ENCODE measurements around the gene TLE5. TPM values are rescaled to one million over a fixed set of nuclear protein-coding genes. Genes with fewer than 3 reads are reported as not detected.

Gene TLE5
- total and polyA plus RNA-seq, 9 of the 15 experiments (the other 6 are each of a cell fraction or from before 2014, with no cell fraction given): 2.0 to 347 (median 235) TPM

GRCh38 chr19:3075605-3076431 is 13.5 kb upstream of the TLE5 start (continued):
- TF ChIP-seq MXD1 (CRISPR knock-in tag; IDR thresholded peaks at IDR 0.05; ENCODE audit: borderline replicate concordance, poor library complexity, severe bottlenecking) (no peak), CREB3 (tag; conservative IDR thresholded peaks at IDR 0.05; ENCODE audit: low read depth) (no peak), EP300 (IDR thresholded peaks at IDR 0.05; ENCODE audit: low read length) (no peak), RBM34 (IDR thresholded peaks at IDR 0.05; ENCODE audit: borderline replicate concordance, insufficient read depth, low read length) (no peak), ZNF407 (IDR thresholded peaks at IDR 0.05; ENCODE audit: low read depth) (no peak), PURB (CRISPR knock-in tag; IDR thresholded peaks at IDR 0.05; ENCODE audit: low read depth) (no peak), SNRNP70 (optimal IDR thresholded peaks at IDR 0.05; ENCODE audit: low read depth, low read length) (no peak), MEIS2 (IDR thresholded peaks at IDR 0.05; ENCODE audit: partially characterized antibody) (no peak), ZNF512 (tag; IDR thresholded peaks at IDR 0.05) (no peak), KLF10 (CRISPR knock-in tag; IDR thresholded peaks at IDR 0.05) (no peak), PCBP2 (IDR thresholded peaks at IDR 0.05; ENCODE audit: low read depth, low read length, poor library complexity, severe bottlenecking) (no peak), ZNF696 (CRISPR knock-in tag; conservative IDR thresholded peaks at IDR 0.05) (no peak), NFE2 (IDR thresholded peaks at IDR 0.05; ENCODE audit: low read depth) (no peak), ZNF232 (CRISPR knock-in tag; IDR thresholded peaks at IDR 0.05) (no peak), GATA2 (CRISPR knock-in tag; IDR thresholded peaks at IDR 0.05) (peak; percentile 47)

Data from K562 (cell line).